SU-DHL-6 (cell line): ENCODE data around the gene MAPT.

Source experiments
- H2AFZ ChIP-seq: fragments of 200-600 bp; sonication (generic); 2 replicates; pipeline ENCODE4 v1.6.1; 2014; ENCODE audit warnings: low read depth, mild to moderate bottlenecking, moderate library complexity, mixed read lengths, antibody characterized with exemption, low read length; ENCODE audit not compliant: severe bottlenecking
- H3F3A ChIP-seq: fragments of 200-600 bp; shearing (Covaris generic); 2 replicates; pipeline ENCODE4 v1.6.0; 2016; ENCODE audit warnings: antibody characterized with exemption, mild to moderate bottlenecking; ENCODE audit not compliant: insufficient read depth
- H3K27ac ChIP-seq: fragments of 200-600 bp; sonication (generic); 2 replicates; pipeline ENCODE4 v1.5.1; 2016; ENCODE audit warnings: low read depth, mild to moderate bottlenecking, low read length, moderate library complexity, mixed read lengths
- H3K27me3 ChIP-seq: fragments of 200-600 bp; sonication (generic), shearing (Covaris generic); 2 replicates; pipeline ENCODE4 v1.6.0; 2014; ENCODE audit warnings: mild to moderate bottlenecking, low read length
- H3K36me3 ChIP-seq: fragments of 200-600 bp; sonication (generic); 2 replicates; pipeline ENCODE4 v1.6.1; 2014; ENCODE audit warnings: mild to moderate bottlenecking, low read length, mixed read lengths
- H3K4me2 ChIP-seq: fragments of 300-600, 200-600 bp; shearing (Covaris generic), sonication (generic); 2 replicates; pipeline ENCODE4 v1.6.0; 2014; ENCODE audit warnings: low read length, low read depth, mild to moderate bottlenecking; ENCODE audit not compliant: poor library complexity, severe bottlenecking
- H3K4me3 ChIP-seq: fragments of 200-600 bp; sonication (generic); 2 replicates; pipeline ENCODE4 v1.5.1; 2014; ENCODE audit warnings: antibody characterized with exemption, low read length, mild to moderate bottlenecking, mixed read lengths; ENCODE audit not compliant: insufficient read depth, poor library complexity, severe bottlenecking
- H3K79me2 ChIP-seq: fragments of 200-600 bp; sonication (generic); 2 replicates; pipeline ENCODE4 v1.6.1; 2014; ENCODE audit warnings: mild to moderate bottlenecking, low read length, moderate library complexity; ENCODE audit not compliant: insufficient read depth
- H3K9ac ChIP-seq: fragments of 200-600 bp; sonication (generic); 2 replicates; pipeline ENCODE4 v1.7.0; 2014; ENCODE audit warnings: mild to moderate bottlenecking, low read length
- H3K9me2 ChIP-seq: fragments of 200-600 bp; sonication (generic); replicated peaks from 2 replicates; pipeline ENCODE4 v1.6.1; 2014; ENCODE audit warnings: low read length; ENCODE audit not compliant: insufficient read depth
- H3K9me3 ChIP-seq: fragments of 200-600 bp; sonication (generic); 2 replicates; pipeline ENCODE4 v1.6.1; 2014; ENCODE audit warnings: low read length, mixed read lengths; ENCODE audit not compliant: insufficient read depth
- H4K20me1 ChIP-seq: fragments of 200-600 bp; sonication (generic); 2 replicates; pipeline ENCODE4 v1.6.1; 2014; ENCODE audit warnings: low read depth, mild to moderate bottlenecking, antibody characterized with exemption, low read length, moderate library complexity, mixed read lengths
- EZH2phosphoT487 ChIP-seq: fragments of 200-600 bp; sonication (generic), shearing (Covaris generic); conservative IDR thresholded peaks from 2 replicates; pipeline ENCODE4 v1.6.1; 2018; ENCODE audit warnings: mild to moderate bottlenecking, antibody characterized with exemption, low read length, moderate library complexity, mixed read lengths
- TF ChIP-seq, protein P1 (sequence below): fragments of 200-600 bp; sonication (generic); IDR thresholded peaks from one replicate; pipeline ENCODE4 v1.5.1; 2017; ENCODE audit warnings: antibody characterized with exemption, mild to moderate bottlenecking, low read length, moderate library complexity; ENCODE audit not compliant: insufficient read depth, poor library complexity, severe bottlenecking

MAPT gene

DNA sequence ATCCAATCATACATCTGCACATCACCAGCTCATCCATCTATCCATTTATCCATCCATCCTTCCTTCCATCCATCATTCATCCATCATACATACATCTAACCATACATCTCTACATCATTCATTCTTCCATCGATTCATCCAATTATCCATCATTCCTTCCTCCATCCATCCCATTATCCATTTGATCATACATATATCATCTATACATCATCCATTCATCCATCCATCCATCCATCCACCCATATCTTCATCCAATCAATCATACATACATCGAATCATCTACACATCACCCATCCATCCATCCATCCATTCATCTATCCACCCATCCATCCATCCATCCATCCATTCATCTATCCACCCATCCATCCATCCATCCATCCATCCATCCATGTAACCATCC lies 75.4 kb downstream of the MAPT start:
- Histone ChIP-seq H3F3A (no peaks in the 10 kb centered on the region), H3K4me3 (no peak overlapping the region), H3K9me3 (no peaks in the 10 kb centered on the region), H3K9me2 (no peaks in the 10 kb centered on the region), H3K27ac (no peak overlapping the region), H4K20me1 (no peaks in the 10 kb centered on the region), H3K9ac (no peak overlapping the region), H2AFZ (no peak overlapping the region), H3K79me2 (no peaks in the 10 kb centered on the region), H3K4me2 (no peak overlapping the region), H3K27me3 (no peaks in the 10 kb centered on the region), H3K36me3 (no peaks in the 10 kb centered on the region)
- no peak for TF ChIP-seq EZH2phosphoT487
- TF ChIP-seq, protein P1, sequence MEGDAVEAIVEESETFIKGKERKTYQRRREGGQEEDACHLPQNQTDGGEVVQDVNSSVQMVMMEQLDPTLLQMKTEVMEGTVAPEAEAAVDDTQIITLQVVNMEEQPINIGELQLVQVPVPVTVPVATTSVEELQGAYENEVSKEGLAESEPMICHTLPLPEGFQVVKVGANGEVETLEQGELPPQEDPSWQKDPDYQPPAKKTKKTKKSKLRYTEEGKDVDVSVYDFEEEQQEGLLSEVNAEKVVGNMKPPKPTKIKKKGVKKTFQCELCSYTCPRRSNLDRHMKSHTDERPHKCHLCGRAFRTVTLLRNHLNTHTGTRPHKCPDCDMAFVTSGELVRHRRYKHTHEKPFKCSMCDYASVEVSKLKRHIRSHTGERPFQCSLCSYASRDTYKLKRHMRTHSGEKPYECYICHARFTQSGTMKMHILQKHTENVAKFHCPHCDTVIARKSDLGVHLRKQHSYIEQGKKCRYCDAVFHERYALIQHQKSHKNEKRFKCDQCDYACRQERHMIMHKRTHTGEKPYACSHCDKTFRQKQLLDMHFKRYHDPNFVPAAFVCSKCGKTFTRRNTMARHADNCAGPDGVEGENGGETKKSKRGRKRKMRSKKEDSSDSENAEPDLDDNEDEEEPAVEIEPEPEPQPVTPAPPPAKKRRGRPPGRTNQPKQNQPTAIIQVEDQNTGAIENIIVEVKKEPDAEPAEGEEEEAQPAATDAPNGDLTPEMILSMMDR, result no peak

- no peaks in the 10 kb centered on the region for H3K9me3 ChIP-seq
- no peak overlapping the region for H3K4me3 ChIP-seq
- no peaks in the 10 kb centered on the region for H3K36me3 ChIP-seq
- H3K27me3 ChIP-seq, result no peaks in the 10 kb centered on the region
- no peak overlapping the region for H3K27ac ChIP-seq
- no peaks in the 10 kb centered on the region for H3K79me2 ChIP-seq
- H4K20me1 ChIP-seq, result no peaks in the 10 kb centered on the region
- no peak overlapping the region for H3K9ac ChIP-seq
- H3F3A ChIP-seq, result no peaks in the 10 kb centered on the region
- H2AFZ ChIP-seq, result no peak overlapping the region
- H3K4me2 ChIP-seq, result no peak overlapping the region
- H3K9me2 ChIP-seq, result no peaks in the 10 kb centered on the region
- TF ChIP-seq EZH2phosphoT487, result no peak
- TF ChIP-seq, protein P1, result no peak
Observed at GRCh38 chr17:45970659-45971058, 76.3 kb downstream of the MAPT start.

- H3K27me3 ChIP-seq, result no peaks in the 10 kb centered on the region
- H3F3A ChIP-seq, result no peaks in the 10 kb centered on the region
- H3K79me2 ChIP-seq, result no peaks in the 10 kb centered on the region
- H2AFZ ChIP-seq, result no peak overlapping the region
- no peaks in the 10 kb centered on the region for H4K20me1 ChIP-seq
- H3K9ac ChIP-seq, result no peak overlapping the region
- no peaks in the 10 kb centered on the region for H3K9me2 ChIP-seq
- H3K9me3 ChIP-seq, result no peaks in the 10 kb centered on the region
- H3K4me3 ChIP-seq, result no peak overlapping the region
- H3K27ac ChIP-seq, result no peak overlapping the region
- no peaks in the 10 kb centered on the region for H3K36me3 ChIP-seq
- no peak for TF ChIP-seq EZH2phosphoT487
- TF ChIP-seq, protein P1, result no peak
- H3K4me2 ChIP-seq, result no peak overlapping the region
Observed at GRCh38 chr17:45971698-45972141, 77.4 kb downstream of the MAPT start.
